Iris pigment epithelial cell (primary cell): ENCODE measurements around the gene MYOM3.
A peak's percentile ranks its signal among the peaks of the same experiment; 100 is the strongest.

Experiments used
- DNase-seq: peaks from one replicate; pipeline ENCODE4 v3.0.0-alpha.2; 2011; ENCODE audit warnings: low read depth

MYOM3 gene

GRCh38 chr1:24138476-24139221, 26.7 kb upstream of the MYOM3 start:
- DNase-seq = no peak

DNA sequence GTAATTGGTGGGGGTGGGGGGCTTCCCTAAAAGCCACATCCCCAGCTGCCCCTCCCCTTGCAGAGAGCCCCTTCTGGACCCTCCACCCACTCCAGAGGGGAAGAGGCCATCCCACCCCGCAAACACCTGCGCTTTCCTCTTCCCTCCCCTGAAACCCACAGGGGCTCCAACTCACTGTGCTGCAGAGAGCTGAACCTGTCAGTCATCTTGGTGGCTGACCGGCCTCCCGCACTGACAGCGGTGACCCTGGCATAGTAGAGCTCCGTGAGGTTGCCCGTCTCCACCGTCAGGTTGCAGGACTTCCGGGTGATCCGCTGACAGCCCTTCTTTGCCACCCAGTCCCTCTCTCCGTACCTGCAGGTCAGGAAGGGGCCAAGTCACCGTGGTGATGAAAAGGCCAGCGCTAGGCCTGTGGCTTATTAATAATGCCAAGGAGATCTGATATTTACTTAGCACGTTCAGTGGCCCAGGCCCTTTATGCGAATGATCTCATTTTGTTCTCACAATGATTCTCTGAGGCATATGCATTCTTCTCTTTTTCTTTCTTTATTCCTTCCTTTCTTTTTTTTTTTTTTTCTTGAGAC, 25.1 kb upstream of the MYOM3 start:
- no peak for DNase-seq

DNA sequence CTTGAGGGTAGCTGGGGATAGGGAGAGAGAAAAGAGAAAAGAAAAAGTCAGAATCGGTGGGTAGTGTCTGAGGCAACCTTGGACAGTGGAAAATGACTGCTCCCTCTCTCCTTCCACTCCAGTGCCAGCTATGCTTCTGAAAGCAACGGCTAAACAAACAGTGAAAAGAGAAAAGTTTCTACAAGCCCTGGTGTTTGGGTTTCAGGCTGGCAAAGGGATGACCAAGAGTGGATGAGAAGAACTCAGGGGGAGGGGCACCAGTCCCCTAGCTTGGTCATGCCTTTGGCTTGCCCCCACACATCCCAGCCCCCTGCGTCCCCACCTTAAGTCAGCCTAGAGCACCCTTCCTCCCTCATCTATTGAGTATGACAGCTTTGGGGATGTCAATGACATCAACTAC, 22.4 kb upstream of the MYOM3 start:
- DNase-seq = no peak

GRCh38 chr1:24133819-24134218, 21.9 kb upstream of the MYOM3 start:
- no peak for DNase-seq

GRCh38 chr1:24130385-24130784, 18.4 kb upstream of the MYOM3 start:
- no peak for DNase-seq

- DNase-seq = no peak
Measured at GRCh38 chr1:24127801-24128363, 15.9 kb upstream of the MYOM3 start.

DNA sequence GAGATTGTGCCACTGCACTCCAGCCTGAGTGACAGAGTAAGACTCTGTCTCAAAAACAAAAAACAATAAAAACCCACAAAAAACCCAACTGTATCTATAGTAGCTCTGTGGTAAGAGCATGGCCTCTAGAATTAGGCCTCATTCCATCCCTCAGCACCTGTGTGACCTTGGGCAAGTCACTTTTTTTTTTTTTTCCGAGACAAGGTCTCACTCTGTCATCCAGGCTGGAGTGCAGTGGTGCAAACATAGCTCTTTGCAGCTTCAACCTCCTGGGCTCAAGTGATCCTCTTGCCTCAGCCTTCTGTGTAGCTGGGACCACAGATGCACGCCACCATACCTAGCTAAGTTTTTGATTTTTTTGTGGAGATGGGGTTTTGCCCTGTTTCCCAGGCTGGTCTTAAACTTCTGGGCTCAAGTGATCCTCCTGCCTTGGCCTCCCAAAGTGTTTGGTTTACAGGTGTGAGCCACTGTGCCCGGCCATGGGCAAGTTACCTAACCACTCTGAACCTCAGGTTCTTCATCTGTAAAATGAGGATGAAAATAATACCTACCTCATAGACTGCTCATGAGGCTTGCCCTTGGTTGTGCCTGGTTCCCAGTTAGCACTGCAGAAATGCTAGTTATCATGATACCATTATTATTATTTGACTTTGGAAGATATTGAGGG, 15.3 kb upstream of the MYOM3 start:
- DNase-seq = no peak

GRCh38 chr1:24126672-24127023, 14.7 kb upstream of the MYOM3 start:
- DNase-seq = no peak

GRCh38 chr1:24126018-24126671, 14.2 kb upstream of the MYOM3 start:
- peak; percentile 20 for DNase-seq

- no peak for DNase-seq
Measured at GRCh38 chr1:24125456-24125855, 13.5 kb upstream of the MYOM3 start.

DNA sequence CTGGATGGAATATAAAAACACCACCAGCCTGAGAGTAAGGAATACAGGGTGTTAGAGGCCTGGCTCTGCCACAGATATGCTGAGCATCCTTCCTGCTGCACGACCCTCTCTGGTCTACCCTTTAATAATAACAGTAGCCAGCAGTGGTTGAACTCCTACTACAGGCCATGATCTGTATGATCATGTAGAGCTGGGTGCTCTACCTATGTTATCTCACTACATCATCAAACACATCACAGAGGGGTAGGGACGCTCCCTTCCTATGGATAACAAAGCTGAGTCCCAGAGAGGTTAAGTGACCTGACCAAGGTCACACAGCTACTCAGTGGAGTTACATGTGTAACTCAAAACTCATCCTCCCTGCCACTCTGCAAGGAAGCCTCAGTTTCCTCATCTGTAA, 13.0 kb upstream of the MYOM3 start:
- DNase-seq = no peak

- DNase-seq = no peak
Measured at GRCh38 chr1:24123611-24124010, 11.7 kb upstream of the MYOM3 start.

- no peak for DNase-seq
Measured at GRCh38 chr1:24122776-24123175, 10.8 kb upstream of the MYOM3 start.

DNA sequence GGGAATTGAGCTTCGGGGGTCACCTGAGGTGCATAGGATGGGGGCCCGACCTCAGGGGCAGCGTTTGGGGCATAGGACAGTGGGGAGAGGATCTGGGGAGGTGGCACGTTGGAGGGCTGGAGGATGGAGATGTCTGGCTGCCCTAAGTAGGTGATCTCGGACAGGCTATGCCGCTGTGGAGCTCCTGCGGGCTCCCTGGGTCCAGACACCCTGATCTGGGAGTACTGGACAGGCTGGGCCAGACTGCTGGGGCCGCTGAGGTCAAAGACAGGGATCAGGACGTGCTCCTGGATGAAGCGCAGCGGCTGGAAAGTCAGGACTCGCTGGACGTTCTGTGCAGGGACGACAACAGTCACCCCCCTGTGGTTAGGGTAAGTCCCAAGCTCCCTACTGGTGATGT, 9.5 kb upstream of the MYOM3 start:
- DNase-seq = no peak

DNA sequence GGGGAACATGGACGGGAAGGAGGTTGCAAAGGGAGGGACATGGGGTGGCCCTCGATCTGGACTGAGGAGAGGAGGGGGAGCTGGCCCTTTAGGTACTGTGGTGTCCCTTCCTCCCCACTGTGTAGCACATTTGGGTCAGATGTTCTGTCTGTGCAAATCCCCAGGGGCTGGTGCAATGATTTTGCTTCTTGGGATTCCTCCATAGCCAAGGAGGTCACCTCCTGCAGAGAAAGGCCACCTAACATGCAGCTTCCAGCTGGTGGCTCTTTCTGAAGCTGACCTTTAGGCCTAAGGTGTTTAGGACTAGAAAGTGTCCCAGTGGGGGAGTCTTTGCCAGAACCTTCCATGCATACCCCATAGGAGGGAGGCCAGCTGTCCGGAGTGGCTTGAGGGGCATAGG, 9.0 kb upstream of the MYOM3 start:
- DNase-seq = no peak

- peak; percentile 11 for DNase-seq
Measured at GRCh38 chr1:24119859-24120756, 8.2 kb upstream of the MYOM3 start.

DNA sequence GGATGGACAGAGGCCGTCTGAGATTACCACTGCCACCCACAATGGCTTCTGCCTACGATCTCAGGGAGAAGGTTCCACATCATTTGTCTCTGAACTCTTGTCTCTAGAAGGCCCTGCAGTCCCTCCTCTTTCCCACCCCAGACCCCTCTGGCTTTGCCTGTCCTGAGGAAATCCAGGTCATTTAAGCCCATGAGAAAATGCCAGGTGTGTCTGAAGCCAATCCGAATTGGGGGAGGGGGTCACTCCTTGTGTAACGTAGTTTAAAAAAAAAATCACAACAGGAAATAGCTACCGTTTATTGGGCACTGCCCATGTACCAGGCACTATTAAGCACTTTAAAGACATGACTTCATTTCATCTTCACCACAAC, 7.5 kb upstream of the MYOM3 start:
- no peak for DNase-seq

- no peak for DNase-seq
Measured at GRCh38 chr1:24118410-24119242, 6.7 kb upstream of the MYOM3 start.

DNA sequence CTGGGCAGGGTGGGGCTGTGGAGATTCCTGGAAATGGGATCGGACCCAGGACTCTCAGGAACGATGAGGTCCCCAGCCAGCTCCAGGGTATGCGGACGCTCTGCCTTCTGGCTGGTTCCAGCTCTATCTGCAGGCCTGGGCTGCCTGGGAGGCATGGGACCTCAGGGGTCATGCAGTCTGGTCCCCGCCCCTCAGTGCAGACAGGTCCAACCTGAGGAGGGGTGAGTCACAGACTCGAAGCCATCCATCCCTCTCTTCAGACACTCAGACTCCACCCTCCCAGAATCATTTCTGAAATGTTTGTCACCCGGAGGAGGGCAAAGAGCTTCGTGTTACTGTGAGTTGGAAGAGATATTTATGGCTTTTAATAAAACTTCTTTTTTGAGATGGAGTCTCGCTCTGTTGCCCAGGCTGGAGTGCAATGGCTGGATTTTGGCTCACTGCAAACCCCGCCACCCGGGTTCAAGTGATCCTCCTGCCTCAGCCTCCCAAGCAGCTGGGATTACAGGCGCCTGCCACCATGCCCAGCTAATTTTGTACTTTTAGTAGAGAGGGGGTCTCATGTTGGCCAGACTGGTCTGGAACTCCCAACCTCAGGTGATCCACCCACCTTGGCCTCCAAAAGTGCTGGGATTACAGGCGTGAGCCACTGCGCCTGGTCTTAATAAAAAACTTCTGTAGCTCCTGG, 5.9 kb upstream of the MYOM3 start:
- peak; percentile 38 for DNase-seq

DNA sequence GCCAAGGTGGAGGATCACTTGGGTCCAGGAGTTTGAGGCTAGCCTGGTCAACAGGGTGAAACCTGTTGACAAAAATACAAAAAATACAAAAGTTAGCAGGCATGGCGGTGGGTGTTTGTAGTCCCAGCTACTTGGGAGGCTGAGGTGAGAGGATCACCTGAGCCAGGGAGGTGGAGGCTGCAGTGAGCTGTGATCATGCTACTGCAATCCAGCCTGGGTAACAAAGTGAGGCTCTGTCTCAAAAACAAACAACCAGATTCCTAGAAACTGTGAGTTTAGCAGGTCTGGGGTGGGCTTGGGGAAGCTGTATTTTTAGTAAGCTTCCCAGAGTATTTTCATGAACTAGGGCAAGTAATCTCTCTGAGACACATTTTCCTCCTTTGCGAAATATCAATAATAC, 5.2 kb upstream of the MYOM3 start:
- no peak for DNase-seq
